HCT116 (cell line): ENCODE measurements around the gene BABAM2.

Source experiments
- CBX3 ChIP-seq: IDR thresholded peaks from 2 replicates; pipeline ENCODE4 v1.6.1; 2012; ENCODE audit warnings: low read depth
- CEBPB ChIP-seq: IDR thresholded peaks from 2 replicates; pipeline ENCODE4 v1.6.1; 2012; ENCODE audit warnings: low read depth
- EZH2phosphoT487 ChIP-seq: fragments of 200-600 bp; IDR thresholded peaks from 2 replicates; pipeline ENCODE4 v1.6.1; 2018; ENCODE audit warnings: antibody characterized with exemption, borderline replicate concordance
- JUND ChIP-seq: IDR thresholded peaks from 2 replicates; pipeline ENCODE4 v1.6.1; 2012
- POLR2A ChIP-seq: IDR thresholded peaks from 2 replicates; pipeline ENCODE4 v1.7.0; 2011; ENCODE audit warnings: borderline replicate concordance; ENCODE audit not compliant: insufficient read depth, insufficient read length; ENCODE audit errors: extremely low read depth
- POLR2AphosphoS5 ChIP-seq: IDR thresholded peaks from 2 replicates; pipeline ENCODE4 v1.6.1; 2011; ENCODE audit warnings: mild to moderate bottlenecking, low read depth, low read length, moderate library complexity
- RAD21 ChIP-seq: IDR thresholded peaks from 2 replicates; pipeline ENCODE4 v1.6.1; 2012; ENCODE audit warnings: low read depth, mild to moderate bottlenecking
- SP1 ChIP-seq: IDR thresholded peaks from 2 replicates; pipeline ENCODE4 v1.6.1; 2012; ENCODE audit warnings: low read depth
- TCF7L2 ChIP-seq: IDR thresholded peaks from 2 replicates; pipeline ENCODE4 v1.7.0; 2011; ENCODE audit warnings: borderline replicate concordance, inconsistent platforms; ENCODE audit not compliant: insufficient read depth, insufficient read length; ENCODE audit errors: extremely low read depth
- TF ChIP-seq, protein P1 (sequence below), 3 experiments: fragments of 200-600 bp in 1 of 3; sonication (generic) in 1 of 3; IDR thresholded peaks in 2 of 3; conservative IDR thresholded peaks in 1 of 3; 2 replicates each; pipeline ENCODE4 v1.5.1; 2012 to 2017; ENCODE audit warnings: low read depth in 2 of 3, low read length in 2 of 3, antibody characterized with exemption in 1 of 3, borderline replicate concordance in 1 of 3, control low read depth in 1 of 3, mild to moderate bottlenecking in 1 of 3, mixed read lengths in 1 of 3, mixed run types in 1 of 3, moderate library complexity in 1 of 3; ENCODE audit not compliant: insufficient read depth in 1 of 3
- TF ChIP-seq, protein P2 (sequence below): IDR thresholded peaks from 2 replicates; pipeline ENCODE4 v1.6.1; 2012

DNA sequence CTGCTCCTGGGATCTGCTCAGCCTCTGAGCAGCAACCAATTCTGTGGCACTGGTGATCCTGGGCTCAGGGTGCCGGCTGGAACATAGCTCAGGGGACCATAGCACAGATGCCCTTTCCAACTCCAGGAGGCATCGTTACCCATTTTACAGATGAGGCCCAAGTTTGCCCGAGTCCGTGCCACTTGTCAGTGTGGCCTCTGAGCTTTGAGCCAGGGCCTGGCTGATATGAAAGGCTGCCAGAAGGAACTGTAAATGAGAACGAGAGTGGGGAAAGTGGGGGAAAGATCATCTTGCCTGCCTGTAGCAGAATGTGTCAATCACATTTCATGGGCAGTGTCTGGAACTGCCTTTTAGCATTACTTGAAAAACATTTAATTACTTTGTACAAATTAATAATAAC lies 478.8 kb downstream of the BABAM2 start:
- TF ChIP-seq, protein P1, sequence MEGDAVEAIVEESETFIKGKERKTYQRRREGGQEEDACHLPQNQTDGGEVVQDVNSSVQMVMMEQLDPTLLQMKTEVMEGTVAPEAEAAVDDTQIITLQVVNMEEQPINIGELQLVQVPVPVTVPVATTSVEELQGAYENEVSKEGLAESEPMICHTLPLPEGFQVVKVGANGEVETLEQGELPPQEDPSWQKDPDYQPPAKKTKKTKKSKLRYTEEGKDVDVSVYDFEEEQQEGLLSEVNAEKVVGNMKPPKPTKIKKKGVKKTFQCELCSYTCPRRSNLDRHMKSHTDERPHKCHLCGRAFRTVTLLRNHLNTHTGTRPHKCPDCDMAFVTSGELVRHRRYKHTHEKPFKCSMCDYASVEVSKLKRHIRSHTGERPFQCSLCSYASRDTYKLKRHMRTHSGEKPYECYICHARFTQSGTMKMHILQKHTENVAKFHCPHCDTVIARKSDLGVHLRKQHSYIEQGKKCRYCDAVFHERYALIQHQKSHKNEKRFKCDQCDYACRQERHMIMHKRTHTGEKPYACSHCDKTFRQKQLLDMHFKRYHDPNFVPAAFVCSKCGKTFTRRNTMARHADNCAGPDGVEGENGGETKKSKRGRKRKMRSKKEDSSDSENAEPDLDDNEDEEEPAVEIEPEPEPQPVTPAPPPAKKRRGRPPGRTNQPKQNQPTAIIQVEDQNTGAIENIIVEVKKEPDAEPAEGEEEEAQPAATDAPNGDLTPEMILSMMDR (IDR thresholded peaks at IDR 0.05 in 2 of 3, conservative IDR thresholded peaks at IDR 0.05 in 1 of 3; ENCODE audit: borderline replicate concordance in 1 of 3, insufficient read depth in 1 of 3, low read depth in 2 of 3, low read length in 2 of 3), result no peak
- TF ChIP-seq POLR2AphosphoS5 (no peak), CEBPB (no peak), POLR2A (no peak), TCF7L2 (no peak), JUND (no peak), SP1 (no peak), EZH2phosphoT487 (no peak), RAD21 (no peak), CBX3 (no peak)
- TF ChIP-seq, protein P2, sequence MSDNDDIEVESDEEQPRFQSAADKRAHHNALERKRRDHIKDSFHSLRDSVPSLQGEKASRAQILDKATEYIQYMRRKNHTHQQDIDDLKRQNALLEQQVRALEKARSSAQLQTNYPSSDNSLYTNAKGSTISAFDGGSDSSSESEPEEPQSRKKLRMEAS, result no peak
